Ovary (tissue), 3 donors: ENCODE measurements around the gene THAP10.

Experiments used
- CTCF ChIP-seq, 3 donors: fragments of 450-650 bp in 2 of 3; fragments of 200-600 bp in 1 of 3; IDR thresholded peaks; one replicate each; pipeline versions ENCODE4 v1.5.1 to v1.8.0; 2016 to 2022; ENCODE audit warnings: antibody characterized with exemption in 3 of 3, mild to moderate bottlenecking in 1 of 3
- EP300 ChIP-seq: sonication (generic); formaldehyde crosslinking; IDR thresholded peaks from one replicate; pipeline ENCODE4 v1.6.1; 2017; ENCODE audit warnings: antibody characterized with exemption
- donor health status: DM: no; HTN: no; CAD: no.

GRCh38 chr15:70933411-70933810, 41.2 kb upstream of the THAP10 start:
- TF ChIP-seq CTCF (IDR thresholded peaks at IDR 0.05) (no peak), EP300 (no peak)
